Neural crest cell (in vitro differentiated cells): ENCODE data around the gene HSPB2. TPM values are rescaled to one million over a fixed set of nuclear protein-coding genes. Genes with fewer than 3 reads are reported as not detected.

ENCODE experiments used
- DNase-seq: peaks from one replicate; pipeline ENCODE4 v3.0.0; 2021; ENCODE audit warnings: low read depth, mixed read lengths, low spot score
- H3K27ac Mint-ChIP-seq: one replicate; pipeline ENCODE4 v1.8.0; 2021; ENCODE audit warnings: mild to moderate bottlenecking, mixed read lengths; ENCODE audit not compliant: unreplicated experiment
- H3K27me3 Mint-ChIP-seq: 2 replicates; pipeline ENCODE4 v1.8.0; 2021; ENCODE audit warnings: low read depth, mild to moderate bottlenecking, mixed read lengths
- H3K36me3 Mint-ChIP-seq: 2 replicates; pipeline ENCODE4 v1.8.0; 2021; ENCODE audit warnings: low read depth, mild to moderate bottlenecking, mixed read lengths
- H3K4me1 Mint-ChIP-seq: 2 replicates; pipeline ENCODE4 v1.8.0; 2021; ENCODE audit warnings: mixed read lengths
- H3K4me3 Mint-ChIP-seq: one replicate; pipeline ENCODE4 v1.8.0; 2021; ENCODE audit warnings: mild to moderate bottlenecking, mixed read lengths
- H3K9me3 Mint-ChIP-seq: 2 replicates; pipeline ENCODE4 v1.8.0; 2021; ENCODE audit warnings: mixed read lengths
- CTCF ChIP-seq: fragments of 200-600 bp; sonication (generic); conservative IDR thresholded peaks from 2 replicates; pipeline ENCODE4 v1.5.0; 2021; ENCODE audit warnings: antibody characterized with exemption, mild to moderate bottlenecking
- total RNA-seq: library from RNA; stranded (reverse); gene quantifications from 2 replicates; pipeline ENCODE4 v1.2.1, GENCODE V29; 2021

Gene HSPB2
- total RNA-seq, 1 donor from 2014 or later = not detected

DNA sequence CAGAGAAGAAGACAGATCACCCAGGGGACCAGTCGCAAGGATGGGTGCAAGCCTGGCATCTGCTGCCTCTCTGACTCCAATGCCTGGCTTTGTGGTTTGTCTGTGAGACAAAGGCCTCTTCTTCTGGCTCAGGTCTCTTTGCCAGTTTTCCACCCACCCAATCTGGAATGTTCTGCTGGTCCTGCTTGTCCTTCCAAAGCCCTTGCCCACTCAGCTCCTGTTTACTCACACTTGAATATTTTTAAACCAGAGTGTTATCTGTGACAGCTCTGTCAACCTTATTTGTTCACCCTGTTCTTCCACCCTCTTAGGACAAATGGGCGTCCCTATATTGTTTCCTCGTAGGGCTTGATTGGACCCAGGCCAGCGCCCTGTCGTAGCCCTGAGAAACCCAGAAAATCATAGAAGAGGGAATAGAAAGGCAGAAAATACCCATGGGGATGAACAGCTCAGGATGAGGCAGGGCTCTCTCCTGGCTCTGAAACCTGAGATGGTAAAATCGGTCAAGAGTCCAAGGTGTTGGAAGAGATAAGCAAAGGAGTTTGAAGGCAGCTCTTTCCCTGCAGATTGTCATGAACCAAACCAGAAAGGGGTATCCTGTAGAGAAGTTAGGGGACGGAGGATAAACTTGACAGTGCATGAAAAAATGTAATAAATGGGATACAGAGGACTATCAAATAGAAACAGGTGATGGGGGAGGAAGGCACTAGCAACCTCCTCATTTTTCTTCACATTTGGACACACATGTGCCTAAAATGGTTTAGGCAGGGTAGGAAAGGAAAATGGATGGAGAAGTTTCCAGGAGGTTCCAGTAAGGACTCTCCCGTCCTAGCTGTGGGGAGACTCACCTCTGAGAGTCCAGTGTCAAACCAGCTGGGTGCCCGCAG lies 1.6 kb upstream of the HSPB2 start:
- TF ChIP-seq CTCF = no peak

DNA sequence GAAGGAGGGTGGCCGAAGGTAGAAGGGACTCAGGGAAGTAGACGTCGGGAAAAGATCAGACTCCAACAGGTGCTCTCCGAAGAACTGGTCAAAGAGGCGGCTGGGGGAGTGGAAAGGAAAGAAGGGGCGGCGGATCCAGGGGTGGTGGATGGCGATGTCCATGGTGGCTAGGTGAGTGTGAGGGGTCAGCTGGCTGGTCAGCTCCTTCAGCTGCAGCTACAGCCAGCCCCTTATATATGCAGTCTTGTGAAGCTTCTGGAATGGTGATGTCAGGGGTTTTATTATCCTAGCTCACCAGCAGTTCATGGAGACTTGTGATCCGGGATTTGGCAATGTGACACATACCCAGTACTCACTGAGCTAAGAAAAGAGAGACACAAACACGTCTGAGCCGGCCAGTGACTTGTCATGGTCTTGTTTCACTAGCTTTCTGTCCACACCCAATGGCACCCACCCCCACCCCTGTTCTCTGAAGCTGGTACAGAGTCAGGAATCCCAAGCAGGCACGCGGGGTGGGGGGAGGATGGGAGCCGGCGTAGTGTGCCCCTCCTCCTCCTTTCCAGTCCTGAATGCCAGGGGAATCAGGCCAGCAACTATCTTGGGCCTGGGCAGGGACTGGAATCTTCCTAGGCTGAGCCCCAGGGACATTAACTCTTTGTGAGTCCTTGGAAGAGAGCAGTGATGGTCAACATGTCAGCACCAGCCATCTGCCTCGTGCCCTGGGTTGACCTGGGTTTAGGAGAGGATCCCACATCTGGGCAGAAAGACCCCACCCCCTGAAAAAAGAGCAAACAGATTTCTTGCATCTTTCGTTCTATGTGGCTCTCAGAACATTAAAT lies 752 bp upstream of the HSPB2 start, which contains the start of gene CRYAB:
Gene CRYAB, minus strand, starts transcription at position 208 of the 839 bp plus-strand sequence. Its CDS starts 46 bp downstream, at position 162.
- peaks cover 17% of the 10 kb centered on the region for H3K4me1 Mint-ChIP-seq
- no peak for DNase-seq
- H3K27ac Mint-ChIP-seq = no peak within 1 kb of the TSS
- no peak within 1 kb of the TSS for H3K4me3 Mint-ChIP-seq
- peaks cover 10% of the 10 kb centered on the region for H3K27me3 Mint-ChIP-seq
- TF ChIP-seq CTCF = no peak
- H3K9me3 Mint-ChIP-seq = no peaks in the 10 kb centered on the region
- H3K36me3 Mint-ChIP-seq = no peaks in the 10 kb centered on the region

More for the DNA sequence above, 1.6 kb upstream of the HSPB2 start:
- Mint-ChIP-seq H3K36me3 (no peaks in the 10 kb centered on the region), H3K27ac (no peak overlapping the region), H3K9me3 (no peaks in the 10 kb centered on the region), H3K4me3 (no peak overlapping the region), H3K27me3 (peaks cover 4% of the 10 kb centered on the region), H3K4me1 (peaks cover 17% of the 10 kb centered on the region)
- DNase-seq = no peak

- Mint-ChIP-seq H3K4me3 (no peak overlapping the region), H3K9me3 (no peaks in the 10 kb centered on the region), H3K36me3 (no peaks in the 10 kb centered on the region), H3K4me1 (peaks cover 17% of the 10 kb centered on the region), H3K27me3 (peaks cover 10% of the 10 kb centered on the region), H3K27ac (peak overlapping the region; percentile 35)
- DNase-seq = no peak
- TF ChIP-seq CTCF = no peak
These were observed 712 bp downstream of the HSPB2 start for GRCh38 chr11:111913031-111913861.

DNA sequence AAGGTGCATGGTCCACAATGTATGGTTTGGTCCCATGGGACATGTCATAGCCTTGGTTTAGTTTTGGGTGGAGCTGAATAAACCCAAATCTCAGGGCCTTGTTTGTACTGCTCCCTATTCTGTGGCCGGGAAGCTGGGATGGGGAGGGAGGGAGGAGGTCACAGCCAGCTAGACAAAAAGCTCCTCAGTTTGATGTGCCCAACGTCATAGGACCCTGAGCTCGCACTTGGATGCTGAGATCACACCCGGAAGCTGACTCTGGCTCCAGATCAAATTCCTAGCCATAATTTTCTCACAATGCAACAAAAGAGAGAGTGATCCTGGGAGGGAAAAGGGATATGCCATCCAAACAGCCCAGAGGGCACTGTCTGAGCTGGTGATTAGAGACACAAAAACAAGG lies 1.5 kb downstream of the HSPB2 start:
- Mint-ChIP-seq H3K27ac (peak overlapping the region; percentile 75), H3K4me1 (peaks cover 17% of the 10 kb centered on the region), H3K36me3 (no peaks in the 10 kb centered on the region), H3K4me3 (no peak overlapping the region), H3K9me3 (no peaks in the 10 kb centered on the region), H3K27me3 (peaks cover 10% of the 10 kb centered on the region)
- no peak for DNase-seq
- no peak for TF ChIP-seq CTCF

GRCh38 chr11:111916768-111917167 lies 4.2 kb downstream of the HSPB2 start:
- Mint-ChIP-seq H3K27ac (no peak overlapping the region), H3K36me3 (no peaks in the 10 kb centered on the region), H3K4me3 (no peak overlapping the region), H3K4me1 (peaks cover 12% of the 10 kb centered on the region), H3K9me3 (no peaks in the 10 kb centered on the region), H3K27me3 (peaks cover 10% of the 10 kb centered on the region)
- no peak for TF ChIP-seq CTCF
- DNase-seq = no peak
